Testis (tissue), 2 donors: Measurements from ENCODE around the gene FAM13C.

Experiments
- CTCF ChIP-seq, 3 experiments: fragments of 450-650 bp in 2 of 3; fragments of 200-600 bp in 1 of 3; sonication (generic) in 1 of 3; IDR thresholded peaks; one replicate each; pipeline ENCODE4 v1.5.1; 2016 to 2019; ENCODE audit warnings: antibody characterized with exemption in 3 of 3, mild to moderate bottlenecking in 2 of 3, moderate library complexity in 1 of 3
- POLR2A ChIP-seq: fragments of 450-650 bp; IDR thresholded peaks from one replicate; pipeline ENCODE4 v1.6.1; 2017; ENCODE audit warnings: antibody characterized with exemption, mild to moderate bottlenecking, moderate library complexity

- TF ChIP-seq CTCF (IDR thresholded peaks at IDR 0.05), result no peak
- TF ChIP-seq POLR2A, result no peak
Measured at GRCh38 chr10:59319854-59320253, 42.5 kb downstream of the FAM13C start.
